ENCODE measurements around the gene CFAP20DC. TPM values are rescaled to one million over a fixed set of nuclear protein-coding genes. Genes with fewer than 3 reads are reported as not detected.

The CFAP20DC gene
- total and polyA plus RNA-seq, 10 of the 15 experiments (the other 5 are each of a cell fraction or from before 2014, with no cell fraction given) = 0.53 to 11.6 (median 2.0) TPM

DNA sequence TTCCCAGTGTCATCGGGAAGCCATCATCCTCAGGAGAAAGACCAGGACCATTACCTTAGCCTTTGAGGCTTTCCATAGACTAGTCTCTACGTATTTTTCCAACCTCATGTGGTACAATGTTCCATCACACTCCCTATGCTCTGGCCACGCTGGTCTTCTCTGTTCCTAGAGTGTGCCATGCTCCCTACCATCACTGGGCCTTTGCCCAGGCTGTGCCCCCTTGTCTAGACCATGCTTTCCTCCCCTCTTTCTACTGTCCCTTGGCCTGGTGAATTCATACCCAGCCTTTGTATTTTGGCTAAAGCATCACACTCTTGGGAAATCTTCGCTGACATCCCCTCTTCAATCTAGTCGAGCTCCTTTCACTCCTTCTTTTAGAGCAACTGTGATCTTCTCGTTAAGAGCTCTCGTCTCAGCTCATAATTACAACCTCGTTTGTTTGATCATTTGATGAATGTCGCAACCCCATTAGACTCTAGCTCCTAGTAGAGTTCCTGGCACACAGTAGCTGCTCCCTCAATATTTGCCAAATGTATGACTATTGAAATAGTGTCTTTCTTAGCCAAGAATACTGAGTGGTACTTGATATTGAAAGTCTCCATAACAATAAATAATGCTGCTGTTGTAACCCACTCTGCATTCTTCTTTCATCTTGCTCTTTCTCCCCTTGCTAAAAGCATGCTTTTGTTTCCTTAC lies 283.1 kb downstream of the CFAP20DC start:
- RAD21 ChIA-PET (ENCODE audit: unreplicated experiment) = interaction anchor here (0.5 kb wide), 1 partner anchor 550 kb away, joined by 3 read pairs; no protein-coding TSS in a partner anchor
- FAIRE-seq = no peak
- CTCF ChIA-PET = interaction anchor here (1.1 kb wide), 1 partner anchor 227 kb away, joined by 4 read pairs; no protein-coding TSS in a partner anchor

DNA sequence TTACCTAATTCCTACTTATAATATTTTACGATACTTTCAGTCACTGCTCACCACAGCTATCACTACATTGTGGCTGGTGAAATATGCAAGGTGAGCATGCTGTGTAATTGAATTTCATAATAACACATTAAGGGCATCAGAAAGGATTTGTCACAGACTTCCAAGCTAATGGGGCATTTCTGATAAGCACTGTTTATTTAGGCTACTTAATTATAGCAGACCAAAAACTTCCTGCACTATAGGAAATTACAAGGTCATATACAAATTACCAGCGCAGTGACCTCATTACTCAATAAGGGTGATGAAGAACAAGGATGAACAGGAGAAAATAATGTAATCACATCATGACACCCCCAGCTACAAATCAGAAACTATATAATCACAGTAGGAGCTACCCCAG lies 294.7 kb downstream of the CFAP20DC start:
- Histone ChIP-seq H2AFZ (ENCODE audit: control insufficient read depth, low read depth, low read length) (no peak overlapping the region), H3K4me3 (no peak overlapping the region), H3K4me1 (ENCODE audit: control insufficient read depth, insufficient read depth, low read length) (no peaks in the 10 kb centered on the region), H4K20me1 (ENCODE audit: control insufficient read depth, insufficient read depth) (no peaks in the 10 kb centered on the region), H3K9me3 (replicated peaks; ENCODE audit: control insufficient read depth, insufficient read depth, low read length) (no peaks in the 10 kb centered on the region), H3K27ac (ENCODE audit: control insufficient read depth, insufficient read depth) (no peak overlapping the region), H3K36me3 (ENCODE audit: control insufficient read depth in 2 of 2, insufficient read depth in 2 of 2, low read length in 1 of 2) (no peaks in the 10 kb centered on the region), H3K9ac (ENCODE audit: control insufficient read depth, insufficient read depth, low read length) (no peak overlapping the region), H3K4me2 (ENCODE audit: control insufficient read depth, insufficient read depth) (no peak overlapping the region), H3K27me3 (replicated peaks in 1 of 2; ENCODE audit: control insufficient read depth in 2 of 2, insufficient read depth in 2 of 2, low read length in 1 of 2) (no peaks in the 10 kb centered on the region), H3K79me2 (ENCODE audit: control insufficient read depth, insufficient read depth, low read length) (no peaks in the 10 kb centered on the region)
- BruUV-seq (replicated peaks) = no TSS peak
- DNase-seq (ENCODE audit: low read depth, low spot score) (no peak), FAIRE-seq (no peak), ATAC-seq (no peak)
- intact Hi-C loops (cut with micrococcal nuclease; ENCODE audit: unreplicated experiment) (no loop called here), in situ Hi-C loops (cut with MboI) (no loop called here)
- WGBS (ENCODE audit: insufficient coverage, insufficient replicate concordance, low lambda C conversion rate, missing lambda C conversion rate) = 94% methylated on average over 2 of the region's 2 CpGs
- POLR2A ChIA-PET = no interaction called here
- RAD21 ChIA-PET (ENCODE audit: unreplicated experiment) = no interaction called here
- CTCF ChIA-PET = interaction anchor here (1.9 to 2.0 kb wide), 2 partner anchors 14 to 61 kb away, joined by 5 to 6 read pairs; no protein-coding TSS in a partner anchor
- SMC1A ChIA-PET (ENCODE audit: uncharacterized antibody, unreplicated experiment) = interaction anchor here (0.7 kb wide), 1 partner anchor 11 kb away, joined by 3 read pairs; no protein-coding TSS in a partner anchor
- no peak for TF ChIP-seq SUPT20H (IDR thresholded peaks at IDR 0.05; ENCODE audit: borderline replicate concordance, control insufficient read depth, low read depth, low read length)
- TF ChIP-seq, protein P1, sequence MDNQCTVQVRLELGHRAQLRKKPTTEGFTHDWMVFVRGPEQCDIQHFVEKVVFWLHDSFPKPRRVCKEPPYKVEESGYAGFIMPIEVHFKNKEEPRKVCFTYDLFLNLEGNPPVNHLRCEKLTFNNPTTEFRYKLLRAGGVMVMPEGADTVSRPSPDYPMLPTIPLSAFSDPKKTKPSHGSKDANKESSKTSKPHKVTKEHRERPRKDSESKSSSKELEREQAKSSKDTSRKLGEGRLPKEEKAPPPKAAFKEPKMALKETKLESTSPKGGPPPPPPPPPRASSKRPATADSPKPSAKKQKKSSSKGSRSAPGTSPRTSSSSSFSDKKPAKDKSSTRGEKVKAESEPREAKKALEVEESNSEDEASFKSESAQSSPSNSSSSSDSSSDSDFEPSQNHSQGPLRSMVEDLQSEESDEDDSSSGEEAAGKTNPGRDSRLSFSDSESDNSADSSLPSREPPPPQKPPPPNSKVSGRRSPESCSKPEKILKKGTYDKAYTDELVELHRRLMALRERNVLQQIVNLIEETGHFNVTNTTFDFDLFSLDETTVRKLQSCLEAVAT (IDR thresholded peaks at IDR 0.05) = no peak
- TF ChIP-seq, protein P2, sequence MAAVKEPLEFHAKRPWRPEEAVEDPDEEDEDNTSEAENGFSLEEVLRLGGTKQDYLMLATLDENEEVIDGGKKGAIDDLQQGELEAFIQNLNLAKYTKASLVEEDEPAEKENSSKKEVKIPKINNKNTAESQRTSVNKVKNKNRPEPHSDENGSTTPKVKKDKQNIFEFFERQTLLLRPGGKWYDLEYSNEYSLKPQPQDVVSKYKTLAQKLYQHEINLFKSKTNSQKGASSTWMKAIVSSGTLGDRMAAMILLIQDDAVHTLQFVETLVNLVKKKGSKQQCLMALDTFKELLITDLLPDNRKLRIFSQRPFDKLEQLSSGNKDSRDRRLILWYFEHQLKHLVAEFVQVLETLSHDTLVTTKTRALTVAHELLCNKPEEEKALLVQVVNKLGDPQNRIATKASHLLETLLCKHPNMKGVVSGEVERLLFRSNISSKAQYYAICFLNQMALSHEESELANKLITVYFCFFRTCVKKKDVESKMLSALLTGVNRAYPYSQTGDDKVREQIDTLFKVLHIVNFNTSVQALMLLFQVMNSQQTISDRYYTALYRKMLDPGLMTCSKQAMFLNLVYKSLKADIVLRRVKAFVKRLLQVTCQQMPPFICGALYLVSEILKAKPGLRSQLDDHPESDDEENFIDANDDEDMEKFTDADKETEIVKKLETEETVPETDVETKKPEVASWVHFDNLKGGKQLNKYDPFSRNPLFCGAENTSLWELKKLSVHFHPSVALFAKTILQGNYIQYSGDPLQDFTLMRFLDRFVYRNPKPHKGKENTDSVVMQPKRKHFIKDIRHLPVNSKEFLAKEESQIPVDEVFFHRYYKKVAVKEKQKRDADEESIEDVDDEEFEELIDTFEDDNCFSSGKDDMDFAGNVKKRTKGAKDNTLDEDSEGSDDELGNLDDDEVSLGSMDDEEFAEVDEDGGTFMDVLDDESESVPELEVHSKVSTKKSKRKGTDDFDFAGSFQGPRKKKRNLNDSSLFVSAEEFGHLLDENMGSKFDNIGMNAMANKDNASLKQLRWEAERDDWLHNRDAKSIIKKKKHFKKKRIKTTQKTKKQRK (IDR thresholded peaks at IDR 0.05; ENCODE audit: low read depth, low read length) = no peak
- TF ChIP-seq, protein P3, sequence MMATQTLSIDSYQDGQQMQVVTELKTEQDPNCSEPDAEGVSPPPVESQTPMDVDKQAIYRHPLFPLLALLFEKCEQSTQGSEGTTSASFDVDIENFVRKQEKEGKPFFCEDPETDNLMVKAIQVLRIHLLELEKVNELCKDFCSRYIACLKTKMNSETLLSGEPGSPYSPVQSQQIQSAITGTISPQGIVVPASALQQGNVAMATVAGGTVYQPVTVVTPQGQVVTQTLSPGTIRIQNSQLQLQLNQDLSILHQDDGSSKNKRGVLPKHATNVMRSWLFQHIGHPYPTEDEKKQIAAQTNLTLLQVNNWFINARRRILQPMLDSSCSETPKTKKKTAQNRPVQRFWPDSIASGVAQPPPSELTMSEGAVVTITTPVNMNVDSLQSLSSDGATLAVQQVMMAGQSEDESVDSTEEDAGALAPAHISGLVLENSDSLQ (IDR thresholded peaks at IDR 0.05) = no peak

More for the DNA sequence above, 283.1 kb downstream of the CFAP20DC start:
- Histone ChIP-seq H2AFZ (ENCODE audit: control insufficient read depth, low read depth, low read length) (no peak overlapping the region), H3K4me2 (ENCODE audit: control insufficient read depth, insufficient read depth) (no peak overlapping the region), H4K20me1 (ENCODE audit: control insufficient read depth, insufficient read depth) (no peaks in the 10 kb centered on the region), H3K9ac (ENCODE audit: control insufficient read depth, insufficient read depth, low read length) (no peak overlapping the region), H3K27ac (ENCODE audit: control insufficient read depth, insufficient read depth) (no peak overlapping the region), H3K27me3 (replicated peaks in 1 of 2; ENCODE audit: control insufficient read depth in 2 of 2, insufficient read depth in 2 of 2, low read length in 1 of 2) (no peaks in the 10 kb centered on the region), H3K36me3 (ENCODE audit: control insufficient read depth in 2 of 2, insufficient read depth in 2 of 2, low read length in 1 of 2) (no peaks in the 10 kb centered on the region), H3K9me3 (replicated peaks; ENCODE audit: control insufficient read depth, insufficient read depth, low read length) (no peaks in the 10 kb centered on the region), H3K4me1 (ENCODE audit: control insufficient read depth, insufficient read depth, low read length) (no peaks in the 10 kb centered on the region), H3K79me2 (ENCODE audit: control insufficient read depth, insufficient read depth, low read length) (no peaks in the 10 kb centered on the region), H3K4me3 (no peak overlapping the region)
- intact Hi-C loops (cut with micrococcal nuclease; ENCODE audit: unreplicated experiment) (no loop called here), in situ Hi-C loops (cut with MboI) (no loop called here)
- 19% methylated on average over 9 of the region's 9 CpGs for WGBS (ENCODE audit: insufficient coverage, insufficient replicate concordance, low lambda C conversion rate, missing lambda C conversion rate)
- SMC1A ChIA-PET (ENCODE audit: uncharacterized antibody, unreplicated experiment) = interaction anchor here (0.6 to 0.8 kb wide), 2 partner anchors 115 to 121 kb away, joined by 3 read pairs; no protein-coding TSS in a partner anchor
- TF ChIP-seq CBX3 (IDR thresholded peaks at IDR 0.05; ENCODE audit: borderline replicate concordance, low read depth) = no peak
- TF ChIP-seq SREBF2 (IDR thresholded peaks at IDR 0.05; ENCODE audit: low read length) = no peak
- TF ChIP-seq, protein P4, sequence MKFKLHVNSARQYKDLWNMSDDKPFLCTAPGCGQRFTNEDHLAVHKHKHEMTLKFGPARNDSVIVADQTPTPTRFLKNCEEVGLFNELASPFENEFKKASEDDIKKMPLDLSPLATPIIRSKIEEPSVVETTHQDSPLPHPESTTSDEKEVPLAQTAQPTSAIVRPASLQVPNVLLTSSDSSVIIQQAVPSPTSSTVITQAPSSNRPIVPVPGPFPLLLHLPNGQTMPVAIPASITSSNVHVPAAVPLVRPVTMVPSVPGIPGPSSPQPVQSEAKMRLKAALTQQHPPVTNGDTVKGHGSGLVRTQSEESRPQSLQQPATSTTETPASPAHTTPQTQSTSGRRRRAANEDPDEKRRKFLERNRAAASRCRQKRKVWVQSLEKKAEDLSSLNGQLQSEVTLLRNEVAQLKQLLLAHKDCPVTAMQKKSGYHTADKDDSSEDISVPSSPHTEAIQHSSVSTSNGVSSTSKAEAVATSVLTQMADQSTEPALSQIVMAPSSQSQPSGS (IDR thresholded peaks at IDR 0.05; ENCODE audit: low read length) = no peak
- TF ChIP-seq CBX5 (IDR thresholded peaks at IDR 0.05; ENCODE audit: low read depth) = no peak
- TF ChIP-seq FOXK2 (IDR thresholded peaks at IDR 0.05) = no peak
- no peak for DNase-seq (ENCODE audit: low read depth, low spot score)
- BruUV-seq (replicated peaks) = no TSS peak
- POLR2A ChIA-PET = interaction anchor here (0.6 kb wide), 1 partner anchor 89 kb away, joined by 3 read pairs; no protein-coding TSS in a partner anchor
- no peak for ATAC-seq
